Measurements from ENCODE around the gene AIRE. TPM values are rescaled to one million over a fixed set of nuclear protein-coding genes. Genes with fewer than 3 reads are reported as not detected.

Gene AIRE
- polyA plus RNA-seq, 2 donors = 0.01 to 0.06 TPM

GRCh38 chr21:44319407-44320065, 33.9 kb downstream of the AIRE start:
- WGBS, 2 donors = 92 to 94% methylated on average over 35 of the region's 35 CpGs
- no peak overlapping the region for H3K27ac ChIP-seq (ENCODE audit: low read depth in 2 of 2, low read length in 1 of 2)
- H3K9me3 ChIP-seq (ENCODE audit: control insufficient read depth in 2 of 2, insufficient read depth in 1 of 2, low read depth in 1 of 2, low read length in 1 of 2) = no peaks in the 10 kb centered on the region
- H3K27me3 ChIP-seq (ENCODE audit: control insufficient read depth in 1 of 2, insufficient read depth in 2 of 2, low read length in 2 of 2) = no peaks in the 10 kb centered on the region
- H3K4me1 ChIP-seq (ENCODE audit: control insufficient read depth in 2 of 2, insufficient read depth in 2 of 2, low read length in 1 of 2) = no peaks in the 10 kb centered on the region
- H3K36me3 ChIP-seq (ENCODE audit: control insufficient read depth in 2 of 2, insufficient read depth in 2 of 2, low read length in 1 of 2) = peaks cover 6 to 85% of the 10 kb centered on the region in 2 donors
- no peak overlapping the region for H3K4me3 ChIP-seq (ENCODE audit: low read depth in 1 of 2, low read length in 2 of 2)

- H3K27ac ChIP-seq (ENCODE audit: low read depth in 2 of 2, low read length in 1 of 2) = no peak overlapping the region
- H3K4me1 ChIP-seq (ENCODE audit: control insufficient read depth in 2 of 2, insufficient read depth in 2 of 2, low read length in 1 of 2) = no peaks in the 10 kb centered on the region
- no peak overlapping the region for H3K4me3 ChIP-seq (ENCODE audit: low read depth in 1 of 2, low read length in 2 of 2)
- WGBS, 2 donors = 92 to 94% methylated on average over 13 of the region's 13 CpGs
- H3K27me3 ChIP-seq (ENCODE audit: control insufficient read depth in 1 of 2, insufficient read depth in 2 of 2, low read length in 2 of 2) = no peaks in the 10 kb centered on the region
- H3K9me3 ChIP-seq (ENCODE audit: control insufficient read depth in 2 of 2, insufficient read depth in 1 of 2, low read depth in 1 of 2, low read length in 1 of 2) = no peaks in the 10 kb centered on the region
- H3K36me3 ChIP-seq (ENCODE audit: control insufficient read depth in 2 of 2, insufficient read depth in 2 of 2, low read length in 1 of 2) = peaks cover 8 to 91% of the 10 kb centered on the region in 2 donors
Measured at GRCh38 chr21:44320847-44321246, 35.2 kb downstream of the AIRE start.

- WGBS, 2 donors = 92 to 94% methylated on average over 23 of the region's 23 CpGs
- no peak overlapping the region for H3K27ac ChIP-seq (ENCODE audit: low read depth in 2 of 2, low read length in 1 of 2)
- H3K27me3 ChIP-seq (ENCODE audit: control insufficient read depth in 1 of 2, insufficient read depth in 2 of 2, low read length in 2 of 2) = no peaks in the 10 kb centered on the region
- no peak overlapping the region for H3K4me3 ChIP-seq (ENCODE audit: low read depth in 1 of 2, low read length in 2 of 2)
- H3K4me1 ChIP-seq (ENCODE audit: control insufficient read depth in 2 of 2, insufficient read depth in 2 of 2, low read length in 1 of 2) = no peaks in the 10 kb centered on the region
- no peaks in the 10 kb centered on the region for H3K9me3 ChIP-seq (ENCODE audit: control insufficient read depth in 2 of 2, insufficient read depth in 1 of 2, low read depth in 1 of 2, low read length in 1 of 2)
- H3K36me3 ChIP-seq (ENCODE audit: control insufficient read depth in 2 of 2, insufficient read depth in 2 of 2, low read length in 1 of 2) = peaks cover 5 to 90% of the 10 kb centered on the region in 2 donors
Measured at GRCh38 chr21:44321846-44322450, 36.3 kb downstream of the AIRE start.

GRCh38 chr21:44322621-44323325, 37.1 kb downstream of the AIRE start:
- Histone ChIP-seq H3K4me1 (ENCODE audit: control insufficient read depth in 2 of 2, insufficient read depth in 2 of 2, low read length in 1 of 2) (no peaks in the 10 kb centered on the region), H3K27me3 (ENCODE audit: control insufficient read depth in 1 of 2, insufficient read depth in 2 of 2, low read length in 2 of 2) (no peaks in the 10 kb centered on the region), H3K9me3 (ENCODE audit: control insufficient read depth in 2 of 2, insufficient read depth in 1 of 2, low read depth in 1 of 2, low read length in 1 of 2) (no peaks in the 10 kb centered on the region), H3K36me3 (ENCODE audit: control insufficient read depth in 2 of 2, insufficient read depth in 2 of 2, low read length in 1 of 2) (peaks cover 4 to 90% of the 10 kb centered on the region in 2 donors), H3K27ac (ENCODE audit: low read depth in 2 of 2, low read length in 1 of 2) (no peak overlapping the region), H3K4me3 (ENCODE audit: low read depth in 1 of 2, low read length in 2 of 2) (no peak overlapping the region)
- 91 to 92% methylated on average over 37 to 38 of the region's 38 CpGs for WGBS, 2 donors

GRCh38 chr21:44323591-44323990, 37.9 kb downstream of the AIRE start:
- Histone ChIP-seq H3K4me1 (ENCODE audit: control insufficient read depth in 2 of 2, insufficient read depth in 2 of 2, low read length in 1 of 2) (no peaks in the 10 kb centered on the region), H3K36me3 (ENCODE audit: control insufficient read depth in 2 of 2, insufficient read depth in 2 of 2, low read length in 1 of 2) (peaks cover 4 to 87% of the 10 kb centered on the region in 2 donors), H3K4me3 (ENCODE audit: low read depth in 1 of 2, low read length in 2 of 2) (no peak overlapping the region), H3K27ac (ENCODE audit: low read depth in 2 of 2, low read length in 1 of 2) (no peak overlapping the region), H3K27me3 (ENCODE audit: control insufficient read depth in 1 of 2, insufficient read depth in 2 of 2, low read length in 2 of 2) (no peaks in the 10 kb centered on the region), H3K9me3 (ENCODE audit: control insufficient read depth in 2 of 2, insufficient read depth in 1 of 2, low read depth in 1 of 2, low read length in 1 of 2) (no peaks in the 10 kb centered on the region)
- 87 to 89% methylated on average over 20 of the region's 20 CpGs for WGBS, 2 donors

- H3K4me3 ChIP-seq (ENCODE audit: low read depth in 1 of 2, low read length in 2 of 2) = no peak overlapping the region
- peaks cover 4 to 80% of the 10 kb centered on the region in 2 donors for H3K36me3 ChIP-seq (ENCODE audit: control insufficient read depth in 2 of 2, insufficient read depth in 2 of 2, low read length in 1 of 2)
- 94% methylated on average over 37 of the region's 37 CpGs for WGBS, 2 donors
Measured at GRCh38 chr21:44324106-44324853, 38.6 kb downstream of the AIRE start.

GRCh38 chr21:44324854-44325107, 39.1 kb downstream of the AIRE start:
- no peak overlapping the region for H3K4me3 ChIP-seq (ENCODE audit: low read depth in 1 of 2, low read length in 2 of 2)
- no peak overlapping the region for H3K27ac ChIP-seq (ENCODE audit: low read depth in 2 of 2, low read length in 1 of 2)
- H3K9me3 ChIP-seq (ENCODE audit: control insufficient read depth in 2 of 2, insufficient read depth in 1 of 2, low read depth in 1 of 2, low read length in 1 of 2) = no peaks in the 10 kb centered on the region
- WGBS, 2 donors = 94 to 96% methylated on average over 8 to 11 of the region's 11 CpGs
- H3K4me1 ChIP-seq (ENCODE audit: control insufficient read depth in 2 of 2, insufficient read depth in 2 of 2, low read length in 1 of 2) = no peaks in the 10 kb centered on the region
- no peaks in the 10 kb centered on the region for H3K27me3 ChIP-seq (ENCODE audit: control insufficient read depth in 1 of 2, insufficient read depth in 2 of 2, low read length in 2 of 2)
- peaks cover 4 to 75% of the 10 kb centered on the region in 2 donors for H3K36me3 ChIP-seq (ENCODE audit: control insufficient read depth in 2 of 2, insufficient read depth in 2 of 2, low read length in 1 of 2)

More at GRCh38 chr21:44324106-44324853, 38.6 kb downstream of the AIRE start:
- no peaks in the 10 kb centered on the region for H3K27me3 ChIP-seq (ENCODE audit: control insufficient read depth in 1 of 2, insufficient read depth in 2 of 2, low read length in 2 of 2)
- no peak overlapping the region for H3K27ac ChIP-seq (ENCODE audit: low read depth in 2 of 2, low read length in 1 of 2)
- H3K4me1 ChIP-seq (ENCODE audit: control insufficient read depth in 2 of 2, insufficient read depth in 2 of 2, low read length in 1 of 2) = no peaks in the 10 kb centered on the region
- no peaks in the 10 kb centered on the region for H3K9me3 ChIP-seq (ENCODE audit: control insufficient read depth in 2 of 2, insufficient read depth in 1 of 2, low read depth in 1 of 2, low read length in 1 of 2)

GRCh38 chr21:44325386-44326271, 40.0 kb downstream of the AIRE start:
- no peaks in the 10 kb centered on the region for H3K9me3 ChIP-seq (ENCODE audit: control insufficient read depth in 2 of 2, insufficient read depth in 1 of 2, low read depth in 1 of 2, low read length in 1 of 2)
- 84 to 85% methylated on average over 42 to 44 of the region's 44 CpGs for WGBS, 2 donors
- peaks cover 4 to 69% of the 10 kb centered on the region in 2 donors for H3K36me3 ChIP-seq (ENCODE audit: control insufficient read depth in 2 of 2, insufficient read depth in 2 of 2, low read length in 1 of 2)
- H3K4me3 ChIP-seq (ENCODE audit: low read depth in 1 of 2, low read length in 2 of 2) = no peak overlapping the region
- H3K27me3 ChIP-seq (ENCODE audit: control insufficient read depth in 1 of 2, insufficient read depth in 2 of 2, low read length in 2 of 2) = no peaks in the 10 kb centered on the region
- H3K27ac ChIP-seq (ENCODE audit: low read depth in 2 of 2, low read length in 1 of 2) = no peak overlapping the region
- H3K4me1 ChIP-seq (ENCODE audit: control insufficient read depth in 2 of 2, insufficient read depth in 2 of 2, low read length in 1 of 2) = no peaks in the 10 kb centered on the region

- Histone ChIP-seq H3K9me3 (ENCODE audit: control insufficient read depth in 2 of 2, insufficient read depth in 1 of 2, low read depth in 1 of 2, low read length in 1 of 2) (no peaks in the 10 kb centered on the region), H3K27ac (ENCODE audit: low read depth in 2 of 2, low read length in 1 of 2) (no peak overlapping the region), H3K4me3 (ENCODE audit: low read depth in 1 of 2, low read length in 2 of 2) (no peak overlapping the region), H3K36me3 (ENCODE audit: control insufficient read depth in 2 of 2, insufficient read depth in 2 of 2, low read length in 1 of 2) (peaks cover 4 to 64% of the 10 kb centered on the region in 2 donors), H3K27me3 (ENCODE audit: control insufficient read depth in 1 of 2, insufficient read depth in 2 of 2, low read length in 2 of 2) (no peaks in the 10 kb centered on the region), H3K4me1 (ENCODE audit: control insufficient read depth in 2 of 2, insufficient read depth in 2 of 2, low read length in 1 of 2) (no peaks in the 10 kb centered on the region)
- WGBS, 2 donors = 83 to 88% methylated on average over 13 of the region's 13 CpGs
Measured at GRCh38 chr21:44326272-44326647, 40.6 kb downstream of the AIRE start.
